Immature natural killer cell (primary cell): ENCODE results near the gene SH2B2. TPM values are rescaled to one million over a fixed set of nuclear protein-coding genes. Genes with fewer than 3 reads are reported as not detected.
"Not testable (repeated sequence)": the region's sequence is repeated elsewhere in the genome, so short reads cannot be mapped to it uniquely, and the experiment has no call there.

ENCODE experiments used
- DNase-seq, 3 donors: peaks; one replicate each; pipeline ENCODE4 v3.0.0; 2022; ENCODE audit warnings: mixed read lengths in 1 of 3
- H3K27ac Mint-ChIP-seq, 6 donors: one replicate each; pipeline ENCODE4 v1.8.0; 2020; ENCODE audit warnings: mixed read lengths in 6 of 6, mild to moderate bottlenecking in 5 of 6, inconsistent platforms in 4 of 6, moderate library complexity in 3 of 6
- H3K27me3 Mint-ChIP-seq, 3 donors: one replicate each; pipeline ENCODE4 v1.8.0; 2020 to 2021; ENCODE audit warnings: low read depth in 3 of 3, mild to moderate bottlenecking in 3 of 3, mixed read lengths in 3 of 3, moderate library complexity in 3 of 3, inconsistent platforms in 1 of 3
- H3K36me3 Mint-ChIP-seq, 3 donors: one replicate each; pipeline ENCODE4 v1.8.0; 2020; ENCODE audit warnings: mixed read lengths in 3 of 3, inconsistent platforms in 2 of 3, mild to moderate bottlenecking in 2 of 3
- H3K4me1 Mint-ChIP-seq, 2 donors: one replicate each; pipeline ENCODE4 v1.8.0; 2020; ENCODE audit warnings: inconsistent platforms in 2 of 2, mild to moderate bottlenecking in 2 of 2, mixed read lengths in 2 of 2, moderate library complexity in 1 of 2
- H3K4me3 Mint-ChIP-seq, 5 donors: one replicate each; pipeline ENCODE4 v1.8.0; 2020; ENCODE audit warnings: mild to moderate bottlenecking in 5 of 5, mixed read lengths in 5 of 5, inconsistent platforms in 3 of 5, moderate library complexity in 3 of 5
- H3K9me3 Mint-ChIP-seq, 6 donors: one replicate each; pipeline ENCODE4 v1.8.0; 2020; ENCODE audit warnings: mild to moderate bottlenecking in 6 of 6, mixed read lengths in 6 of 6, inconsistent platforms in 4 of 6, moderate library complexity in 3 of 6
- polyA plus RNA-seq, 3 donors: library from polyadenylated mRNA; unstranded; fragments of 300-500 nt; fragmentation: Illumina TruSeq; gene quantifications; one replicate each; pipeline ENCODE4 v1.2.3, GENCODE V29; 2021

SH2B2 gene
- polyA plus RNA-seq, 3 donors from 2014 or later, result 1.1 TPM; not detected in 2

DNA sequence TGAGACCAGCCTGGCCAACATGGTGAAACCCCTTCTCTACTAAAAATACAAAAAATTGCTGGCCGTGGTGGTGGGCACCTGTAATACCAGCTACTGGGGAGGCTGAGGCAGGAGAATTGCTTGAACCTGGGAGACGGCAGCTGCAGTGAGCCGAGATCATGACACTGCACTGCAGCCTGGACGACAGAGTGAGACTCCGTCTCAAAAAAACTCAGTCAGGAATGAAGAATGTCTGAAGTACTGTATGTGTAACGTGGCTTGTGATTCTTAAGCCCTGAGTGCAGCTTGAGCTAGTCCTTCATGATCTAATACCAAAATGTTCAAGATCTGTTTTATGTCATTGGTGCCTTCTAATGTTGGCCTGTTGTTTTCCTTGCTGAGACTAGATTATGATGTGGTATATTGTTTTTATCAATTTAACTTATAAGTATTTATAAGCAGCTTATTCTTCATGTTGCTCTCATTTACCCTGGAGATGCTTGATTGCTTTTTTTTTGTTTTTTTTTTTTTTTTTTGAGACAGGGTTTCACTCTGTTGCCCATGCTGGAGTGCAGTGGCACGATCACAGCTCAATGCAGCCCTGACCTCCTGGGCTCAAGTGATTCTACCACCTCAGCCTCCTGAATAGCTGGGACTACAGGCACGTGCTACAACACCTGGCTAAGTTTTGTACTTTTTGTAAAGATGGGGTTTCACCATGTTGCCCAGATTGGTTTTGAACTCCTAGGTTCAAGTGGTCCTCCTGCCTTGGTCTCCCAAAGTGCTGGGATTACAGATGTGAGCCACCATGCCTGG lies 44.2 kb downstream of the SH2B2 start:
- not testable (repeated sequence) for DNase-seq, H3K4me3 Mint-ChIP-seq, H3K9me3 Mint-ChIP-seq, H3K4me1 Mint-ChIP-seq, H3K27me3 Mint-ChIP-seq, H3K36me3 Mint-ChIP-seq, H3K27ac Mint-ChIP-seq

DNA sequence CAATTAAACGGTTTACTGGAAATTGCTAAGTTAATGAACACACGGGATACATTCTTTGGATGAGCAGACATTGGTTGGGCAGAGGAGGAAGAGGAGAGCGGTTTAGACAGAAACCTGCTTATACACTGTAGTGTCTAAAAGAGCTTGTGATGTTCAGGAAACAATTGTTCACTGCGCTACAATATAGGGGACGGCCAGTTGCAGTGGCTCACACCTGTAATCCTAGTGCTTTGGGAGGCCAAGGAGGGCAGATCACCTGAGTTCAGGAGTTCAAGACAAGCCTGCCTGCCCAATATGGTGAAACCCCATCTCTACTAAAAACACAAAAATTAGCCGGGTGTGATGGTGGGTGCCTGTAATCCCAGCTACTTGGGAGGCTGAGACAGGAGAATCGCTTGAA lies 48.9 kb downstream of the SH2B2 start:
- not testable (repeated sequence) for H3K4me3 Mint-ChIP-seq, DNase-seq, H3K27me3 Mint-ChIP-seq, H3K36me3 Mint-ChIP-seq, H3K27ac Mint-ChIP-seq, H3K9me3 Mint-ChIP-seq, H3K4me1 Mint-ChIP-seq

DNA sequence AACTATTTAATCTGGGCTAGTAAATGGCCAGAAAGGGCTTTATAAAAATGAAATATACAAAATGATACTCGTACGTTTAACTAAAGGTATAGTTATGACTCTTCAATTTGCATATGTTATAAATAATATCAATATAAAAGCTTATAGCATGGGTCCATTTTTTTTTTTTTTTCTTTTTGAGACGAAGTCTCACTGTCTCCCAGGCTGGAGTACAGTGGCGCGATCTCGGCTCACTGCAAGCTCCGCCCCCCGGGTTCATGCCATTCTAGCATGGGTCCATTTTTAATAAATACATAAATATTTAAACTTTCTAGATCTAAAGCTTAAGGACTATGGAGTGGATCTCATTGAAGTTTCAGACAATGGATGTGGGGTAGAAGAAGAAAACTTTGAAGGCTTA lies 50.3 kb downstream of the SH2B2 start:
- H3K4me1 Mint-ChIP-seq, H3K36me3 Mint-ChIP-seq, H3K27ac Mint-ChIP-seq, H3K4me3 Mint-ChIP-seq, H3K9me3 Mint-ChIP-seq, DNase-seq, H3K27me3 Mint-ChIP-seq: not testable (repeated sequence)

DNA sequence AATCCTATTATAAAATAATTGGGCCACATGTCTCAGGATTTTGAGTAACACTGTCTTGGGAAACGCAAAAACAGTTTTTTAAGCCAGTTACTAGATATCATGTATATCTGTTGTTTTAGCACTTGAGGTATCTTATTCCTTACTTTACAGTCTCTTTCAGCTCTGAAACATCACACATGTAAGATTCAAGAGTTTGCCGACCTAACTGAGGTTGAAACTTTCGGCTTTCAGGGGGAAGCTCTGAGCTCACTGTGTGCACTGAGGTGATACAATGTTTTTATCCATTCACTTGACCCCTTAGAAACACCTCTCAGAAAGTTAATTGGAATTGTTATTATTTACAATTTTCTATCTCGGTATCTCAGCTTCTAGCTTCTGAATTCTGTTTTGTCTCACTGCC lies 50.8 kb downstream of the SH2B2 start:
- DNase-seq, H3K4me1 Mint-ChIP-seq, H3K9me3 Mint-ChIP-seq, H3K4me3 Mint-ChIP-seq, H3K36me3 Mint-ChIP-seq, H3K27me3 Mint-ChIP-seq, H3K27ac Mint-ChIP-seq: not testable (repeated sequence)

DNA sequence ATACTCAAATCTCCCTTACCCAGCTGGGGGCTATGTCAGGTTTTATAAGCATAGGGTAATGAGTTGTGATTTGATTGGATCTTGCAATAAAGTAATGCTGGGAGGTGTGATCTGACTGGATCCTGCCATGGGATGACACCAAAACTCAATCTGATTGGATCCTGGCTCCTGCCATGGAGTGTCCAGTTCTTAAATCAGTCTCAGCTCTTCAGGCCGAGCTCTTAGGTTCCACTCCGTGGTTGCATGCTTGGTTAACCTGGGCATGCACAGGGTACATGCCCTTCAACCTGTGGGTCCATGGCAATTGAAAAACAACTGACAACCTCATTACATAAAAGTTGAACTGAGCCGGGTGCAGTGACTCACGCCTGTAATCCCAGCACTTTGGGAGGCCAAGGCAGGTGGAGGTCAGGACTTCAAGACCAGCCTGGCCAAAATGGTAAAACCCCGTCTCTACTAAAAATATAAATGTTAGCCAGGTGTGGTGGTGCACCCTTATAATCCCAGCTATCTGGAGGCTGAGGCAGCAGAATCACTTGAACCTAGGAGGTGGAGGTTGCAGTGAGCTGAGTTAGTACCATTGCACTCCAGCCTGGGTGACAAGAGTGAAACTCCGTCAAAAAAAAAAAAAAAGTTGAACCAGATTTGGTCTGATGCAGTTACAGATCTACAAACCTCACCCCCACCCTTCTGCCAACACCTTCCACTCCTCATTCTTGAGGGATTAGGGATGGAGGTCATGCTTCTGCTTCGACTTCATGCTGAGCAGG lies 54.1 kb downstream of the SH2B2 start:
- H3K4me1 Mint-ChIP-seq, DNase-seq, H3K4me3 Mint-ChIP-seq, H3K36me3 Mint-ChIP-seq, H3K27me3 Mint-ChIP-seq, H3K27ac Mint-ChIP-seq, H3K9me3 Mint-ChIP-seq: not testable (repeated sequence)

DNA sequence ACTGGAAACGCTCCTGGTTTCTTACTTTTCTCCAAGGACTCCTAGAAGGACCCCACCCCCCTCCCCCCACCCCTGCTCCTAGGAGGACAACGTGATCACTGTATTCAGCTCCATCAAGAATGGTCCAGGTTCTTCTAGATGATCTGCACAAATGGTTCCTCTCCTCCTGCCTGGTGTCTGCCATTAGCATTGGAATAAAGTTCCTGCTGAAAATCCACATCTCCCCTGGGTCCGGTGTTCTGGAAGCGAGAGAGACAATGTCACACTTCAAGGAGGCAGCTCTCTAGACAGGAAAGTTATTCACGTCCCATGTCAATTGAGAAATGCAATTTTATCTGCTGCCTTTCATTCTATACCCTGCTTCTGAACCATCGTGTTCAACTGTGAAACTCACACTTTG lies 60.3 kb downstream of the SH2B2 start:
- not testable (repeated sequence) for H3K4me1 Mint-ChIP-seq, DNase-seq, H3K27me3 Mint-ChIP-seq, H3K4me3 Mint-ChIP-seq, H3K36me3 Mint-ChIP-seq, H3K9me3 Mint-ChIP-seq, H3K27ac Mint-ChIP-seq

GRCh38 chr7:102356344-102356743 lies 69.7 kb downstream of the SH2B2 start, which contains the start of gene SPDYE6:
Gene SPDYE6 (minus strand): TSS chr7:102356444. CDS start chr7:102356023, 421 bp downstream.
- H3K27me3 Mint-ChIP-seq, H3K36me3 Mint-ChIP-seq, H3K9me3 Mint-ChIP-seq, H3K27ac Mint-ChIP-seq, H3K4me3 Mint-ChIP-seq, DNase-seq, H3K4me1 Mint-ChIP-seq: not testable (repeated sequence)

DNA sequence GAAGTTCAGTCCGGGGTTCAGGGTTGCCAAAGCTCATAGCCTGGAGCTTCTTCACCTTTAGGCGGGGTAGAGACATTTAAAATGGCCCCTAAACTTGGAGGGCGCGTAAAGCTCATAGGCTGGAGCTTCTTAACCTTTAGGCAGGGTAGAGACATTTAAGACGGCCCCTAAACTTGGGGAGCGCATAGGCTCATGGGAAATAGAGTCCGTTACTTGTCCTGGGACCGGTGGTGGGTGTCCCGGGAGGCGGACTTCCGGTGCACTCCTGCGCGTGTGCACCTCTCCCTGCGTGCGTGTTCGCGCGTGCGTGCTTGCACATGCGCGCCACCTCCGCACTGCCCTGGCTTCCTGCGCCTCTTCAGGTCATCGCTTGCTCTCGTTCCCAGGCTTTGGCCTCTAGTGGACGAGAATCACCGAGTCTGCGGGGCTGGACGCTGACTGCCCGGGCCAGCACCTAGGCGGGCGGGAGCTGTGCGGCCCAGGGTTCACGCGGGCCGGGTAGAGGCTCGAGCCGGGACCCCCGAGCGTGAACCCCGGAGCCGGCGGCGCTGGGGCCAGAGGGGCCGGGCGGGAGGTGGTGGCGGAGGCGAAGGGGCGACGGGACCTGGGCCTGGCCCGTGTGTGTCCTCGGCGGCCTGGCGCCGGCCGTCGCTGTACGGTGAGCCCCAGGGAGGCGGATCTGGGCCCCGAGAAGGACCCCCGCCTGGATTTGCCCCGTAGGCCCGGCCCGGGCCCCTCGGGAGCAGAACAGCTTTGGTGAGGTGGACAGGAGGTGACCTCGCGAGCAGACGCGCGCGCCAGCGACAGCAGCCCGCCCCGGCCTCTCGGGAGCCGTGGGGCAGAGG lies 77.1 kb downstream of the SH2B2 start:
- DNase-seq, result peak; percentile 93 to 94 (median 93)
- H3K27me3 Mint-ChIP-seq, H3K36me3 Mint-ChIP-seq, H3K9me3 Mint-ChIP-seq: not testable (repeated sequence)
- Mint-ChIP-seq H3K27ac (peak overlapping the region; percentile 51 to 88 (median 84)), H3K4me1 (peaks cover 18 to 27% of the 10 kb centered on the region in 2 donors), H3K4me3 (peak overlapping the region; percentile 88 to 91 (median 89))

GRCh38 chr7:102364394-102364886 lies 77.8 kb downstream of the SH2B2 start:
- H3K36me3 Mint-ChIP-seq, H3K27me3 Mint-ChIP-seq, H3K9me3 Mint-ChIP-seq: not testable (repeated sequence)
- peak overlapping the region; percentile 66 to 90 (median 78) for H3K27ac Mint-ChIP-seq
- DNase-seq, result peak in 1 of 3 donors; percentile 4
- H3K4me3 Mint-ChIP-seq, result peak overlapping the region; percentile 85 to 89 (median 87)
- H3K4me1 Mint-ChIP-seq, result peaks cover 18 to 27% of the 10 kb centered on the region in 2 donors

DNA sequence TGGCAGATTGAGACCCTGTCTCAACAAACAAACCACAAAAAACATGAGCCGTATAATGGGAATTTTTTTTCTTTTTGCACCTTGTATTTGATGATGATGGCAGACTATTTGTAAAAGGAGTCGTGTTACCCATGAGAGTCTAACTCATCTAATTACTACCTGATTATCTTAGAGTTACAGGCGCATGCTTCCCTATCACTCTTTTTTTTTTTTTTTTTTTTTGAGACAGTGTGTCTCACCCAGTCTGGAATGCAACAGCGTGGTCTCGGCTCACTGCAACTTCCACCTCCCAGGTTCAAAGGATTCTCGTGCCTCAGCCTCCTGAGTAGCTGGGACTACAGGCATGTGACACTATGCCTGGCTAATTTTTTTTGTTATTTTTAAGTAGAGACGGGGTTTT lies 78.7 kb downstream of the SH2B2 start:
- not testable (repeated sequence) for DNase-seq, H3K36me3 Mint-ChIP-seq, H3K9me3 Mint-ChIP-seq, H3K27ac Mint-ChIP-seq, H3K27me3 Mint-ChIP-seq
- peaks cover 19 to 34% of the 10 kb centered on the region in 2 donors for H3K4me1 Mint-ChIP-seq
- peak overlapping the region in 3 of 5 donors; percentile 19 to 33 (median 30) for H3K4me3 Mint-ChIP-seq

DNA sequence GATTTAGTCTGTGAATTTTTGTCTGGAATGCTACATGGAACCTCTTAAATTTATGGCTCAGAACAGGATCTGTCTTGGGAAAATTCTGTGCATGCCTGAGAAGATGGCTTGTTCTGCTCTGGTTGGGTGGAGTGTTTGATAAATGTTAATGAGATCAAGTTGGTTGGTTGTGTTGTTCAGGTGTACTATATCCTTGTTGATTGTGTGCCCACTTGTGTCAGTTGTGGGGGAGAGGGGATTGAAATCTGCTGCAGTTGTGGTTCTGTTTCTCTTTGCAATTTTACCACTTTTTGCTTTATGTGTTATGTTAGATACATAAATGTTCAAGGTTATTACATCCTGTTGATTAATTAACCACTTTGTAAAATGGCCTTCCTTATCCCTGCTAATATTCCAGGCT lies 83.4 kb downstream of the SH2B2 start:
- Mint-ChIP-seq H3K4me1 (peaks cover 10 to 33% of the 10 kb centered on the region in 2 donors), H3K36me3 (peaks cover 10 to 14% (median 14%) of the 10 kb centered on the region in 3 donors)
- H3K27ac Mint-ChIP-seq, H3K9me3 Mint-ChIP-seq, DNase-seq, H3K27me3 Mint-ChIP-seq, H3K4me3 Mint-ChIP-seq: not testable (repeated sequence)
